RPMI8226 (cell line): ENCODE results near the gene HOXB2.

Experiments used
- DNase-seq: peaks from one replicate; pipeline ENCODE4 v3.0.0-alpha.2; 2015

Gene HOXB2

GRCh38 chr17:48565022-48565554 lies 20.2 kb upstream of the HOXB2 start:
- DNase-seq, result no peak

GRCh38 chr17:48564188-48565021 lies 19.5 kb upstream of the HOXB2 start:
- no peak for DNase-seq

GRCh38 chr17:48563867-48564187 lies 18.9 kb upstream of the HOXB2 start:
- DNase-seq, result no peak

GRCh38 chr17:48563385-48563838 lies 18.5 kb upstream of the HOXB2 start:
- no peak for DNase-seq

GRCh38 chr17:48562934-48563333 lies 18.0 kb upstream of the HOXB2 start:
- DNase-seq, result no peak

GRCh38 chr17:48561884-48562810 lies 17.2 kb upstream of the HOXB2 start:
- no peak for DNase-seq

GRCh38 chr17:48559840-48560817 lies 15.2 kb upstream of the HOXB2 start:
- no peak for DNase-seq

- no peak for DNase-seq
These were observed 14.4 kb upstream of the HOXB2 start for GRCh38 chr17:48559122-48559839.

- DNase-seq, result no peak
These were observed 13.9 kb upstream of the HOXB2 start for GRCh38 chr17:48558831-48559121.

GRCh38 chr17:48558057-48558830 lies 13.3 kb upstream of the HOXB2 start:
- DNase-seq, result no peak

- no peak for DNase-seq
These were observed 11.9 kb upstream of the HOXB2 start for GRCh38 chr17:48556576-48557401.

- no peak for DNase-seq
These were observed 11.3 kb upstream of the HOXB2 start for GRCh38 chr17:48556229-48556575.

- no peak for DNase-seq
These were observed 10.6 kb upstream of the HOXB2 start for GRCh38 chr17:48555258-48556228.

- DNase-seq, result no peak
These were observed 9.7 kb upstream of the HOXB2 start for GRCh38 chr17:48554412-48555257.

- no peak for DNase-seq
These were observed 8.9 kb upstream of the HOXB2 start for GRCh38 chr17:48553826-48554225.

- no peak for DNase-seq
These were observed 8.3 kb upstream of the HOXB2 start for GRCh38 chr17:48553190-48553547.

GRCh38 chr17:48552466-48553189 lies 7.7 kb upstream of the HOXB2 start:
- no peak for DNase-seq
